ENCODE measurements around the gene ODAD3. TPM values are rescaled to one million over a fixed set of nuclear protein-coding genes. Genes with fewer than 3 reads are reported as not detected.

ODAD3 gene
- total and polyA plus RNA-seq, 8 donors: 0.38 to 0.92 (median 0.62) TPM; not detected in 5

GRCh38 chr19:11399667-11400066 is 35.3 kb downstream of the ODAD3 start:
- no peaks in the 10 kb centered on the region for H3K4me1 ChIP-seq
- H3K27ac ChIP-seq: no peak overlapping the region
- intact Hi-C loops (cut with DNase I; ENCODE audit: low total_unique reads): no loop called here
- peaks cover 0 to 65% (median 45%) of the 10 kb centered on the region in 4 donors for H3K36me3 ChIP-seq
- no peak overlapping the region for H3K4me3 ChIP-seq
- TF ChIP-seq CTCF (IDR thresholded peaks at IDR 0.05) (no peak), POLR2AphosphoS5 (IDR thresholded peaks at IDR 0.05) (no peak), POLR2A (IDR thresholded peaks at IDR 0.05) (no peak), EP300 (IDR thresholded peaks at IDR 0.05) (no peak)
- no peaks in the 10 kb centered on the region for H3K27me3 ChIP-seq
- WGBS, 5 donors: 89 to 100% (median 96%) methylated on average over 4 to 9 of the region's 9 CpGs
- no peak for DNase-seq
- H3K9me3 ChIP-seq: no peaks in the 10 kb centered on the region

GRCh38 chr19:11397089-11397610 is 37.8 kb downstream of the ODAD3 start:
- Histone ChIP-seq H3K27ac (no peak overlapping the region), H3K9me3 (no peaks in the 10 kb centered on the region), H3K4me3 (no peak overlapping the region), H3K36me3 (peaks cover 0 to 56% (median 43%) of the 10 kb centered on the region in 4 donors), H3K27me3 (no peaks in the 10 kb centered on the region), H3K4me1 (no peaks in the 10 kb centered on the region)
- TF ChIP-seq EP300 (IDR thresholded peaks at IDR 0.05): no peak
- TF ChIP-seq POLR2AphosphoS5 (IDR thresholded peaks at IDR 0.05): no peak
- TF ChIP-seq CTCF (IDR thresholded peaks at IDR 0.05): no peak
- TF ChIP-seq POLR2A (IDR thresholded peaks at IDR 0.05): no peak
- WGBS, 5 donors: 83 to 94% (median 92%) methylated on average over 7 to 22 of the region's 22 CpGs
- DNase-seq: no peak
- intact Hi-C loops (cut with DNase I; ENCODE audit: low total_unique reads): no loop called here

- Histone ChIP-seq H3K4me1 (peaks cover 0 to 9% (median 2%) of the 10 kb centered on the region in 4 donors), H3K9me3 (peaks cover 0 to 6% (median 2%) of the 10 kb centered on the region in 4 donors), H3K27me3 (no peaks in the 10 kb centered on the region), H3K36me3 (peaks cover 0 to 17% (median 8%) of the 10 kb centered on the region in 4 donors), H3K4me3 (no peak overlapping the region), H3K27ac (no peak overlapping the region)
- DNase-seq: no peak
- TF ChIP-seq CTCF (IDR thresholded peaks at IDR 0.05) (no peak), POLR2AphosphoS5 (IDR thresholded peaks at IDR 0.05) (no peak), EP300 (IDR thresholded peaks at IDR 0.05) (no peak), POLR2A (IDR thresholded peaks at IDR 0.05) (no peak)
- intact Hi-C loops (cut with DNase I; ENCODE audit: low total_unique reads): no loop called here
- 78 to 86% (median 84%) methylated on average over 4 of the region's 4 CpGs for WGBS, 5 donors
Measured at GRCh38 chr19:11390933-11391680, 43.8 kb downstream of the ODAD3 start.

- Histone ChIP-seq H3K27me3 (no peaks in the 10 kb centered on the region), H3K4me3 (no peak overlapping the region), H3K9me3 (peaks cover 0 to 6% (median 2%) of the 10 kb centered on the region in 4 donors), H3K36me3 (peaks cover 0 to 15% (median 8%) of the 10 kb centered on the region in 4 donors), H3K27ac (no peak overlapping the region), H3K4me1 (peaks cover 0 to 9% (median 2%) of the 10 kb centered on the region in 4 donors)
- TF ChIP-seq EP300 (IDR thresholded peaks at IDR 0.05) (no peak), POLR2A (IDR thresholded peaks at IDR 0.05) (no peak), POLR2AphosphoS5 (IDR thresholded peaks at IDR 0.05) (no peak), CTCF (IDR thresholded peaks at IDR 0.05) (no peak)
- WGBS, 5 donors: 87 to 99% (median 93%) methylated on average over 2 of the region's 2 CpGs
- intact Hi-C loops (cut with DNase I; ENCODE audit: low total_unique reads): no loop called here
- no peak for DNase-seq
Measured at GRCh38 chr19:11390359-11390758, 44.6 kb downstream of the ODAD3 start.

Data from stomach (tissue), 9 donors.